ENCODE results near the gene PRKCQ.

Gene PRKCQ

GRCh38 chr10:6567884-6568283, 12.2 kb downstream of the PRKCQ start:
- DNase-seq (ENCODE audit: low read depth in 2 of 2): no peak

GRCh38 chr10:6567203-6567703, 12.8 kb downstream of the PRKCQ start:
- DNase-seq (ENCODE audit: low read depth in 2 of 2): no peak

GRCh38 chr10:6565588-6565987, 14.5 kb downstream of the PRKCQ start:
- DNase-seq (ENCODE audit: low read depth in 2 of 2): no peak

GRCh38 chr10:6564367-6564766, 15.7 kb downstream of the PRKCQ start:
- DNase-seq (ENCODE audit: low read depth in 2 of 2): no peak

GRCh38 chr10:6563731-6564130, 16.3 kb downstream of the PRKCQ start:
- DNase-seq (ENCODE audit: low read depth in 2 of 2): no peak

- DNase-seq (ENCODE audit: low read depth in 2 of 2): peak; percentile 54 to 60
These were observed 17.0 kb downstream of the PRKCQ start for GRCh38 chr10:6563075-6563474.

- no peak for DNase-seq (ENCODE audit: low read depth in 2 of 2)
These were observed 17.9 kb downstream of the PRKCQ start for GRCh38 chr10:6562221-6562620.

GRCh38 chr10:6561552-6561951, 18.5 kb downstream of the PRKCQ start:
- DNase-seq (ENCODE audit: low read depth in 2 of 2): no peak

- no peak for DNase-seq (ENCODE audit: low read depth in 2 of 2)
These were observed 21.2 kb downstream of the PRKCQ start for GRCh38 chr10:6558759-6559461.

- no peak for DNase-seq (ENCODE audit: low read depth in 2 of 2)
These were observed 21.8 kb downstream of the PRKCQ start for GRCh38 chr10:6558272-6558671.

- DNase-seq (ENCODE audit: low read depth in 2 of 2): no peak
These were observed 26.1 kb downstream of the PRKCQ start for GRCh38 chr10:6553937-6554336.

GRCh38 chr10:6543431-6544005, 36.6 kb downstream of the PRKCQ start:
- DNase-seq (ENCODE audit: low read depth in 2 of 2): peak; percentile 38 to 46

- DNase-seq (ENCODE audit: low read depth in 2 of 2): no peak
These were observed 37.1 kb downstream of the PRKCQ start for GRCh38 chr10:6542999-6543430.

- DNase-seq (ENCODE audit: low read depth in 2 of 2): no peak
These were observed 40.2 kb downstream of the PRKCQ start for GRCh38 chr10:6539833-6540232.

- DNase-seq (ENCODE audit: low read depth in 2 of 2): no peak
These were observed 42.3 kb downstream of the PRKCQ start for GRCh38 chr10:6537770-6538169.

- no peak for DNase-seq (ENCODE audit: low read depth in 2 of 2)
These were observed 44.0 kb downstream of the PRKCQ start for GRCh38 chr10:6536102-6536501.

GRCh38 chr10:6535156-6535764, 44.8 kb downstream of the PRKCQ start:
- DNase-seq (ENCODE audit: low read depth in 2 of 2): no peak

- no peak for DNase-seq (ENCODE audit: low read depth in 2 of 2)
These were observed 47.8 kb downstream of the PRKCQ start for GRCh38 chr10:6532321-6532720.

GRCh38 chr10:6530966-6531365, 49.1 kb downstream of the PRKCQ start:
- no peak for DNase-seq (ENCODE audit: low read depth in 2 of 2)

GRCh38 chr10:6530211-6530840, 49.8 kb downstream of the PRKCQ start:
- peak; percentile 52 to 62 for DNase-seq (ENCODE audit: low read depth in 2 of 2)

GRCh38 chr10:6528198-6528950, 51.7 kb downstream of the PRKCQ start:
- no peak for DNase-seq (ENCODE audit: low read depth in 2 of 2)
